ENCODE results near the gene SSBP2. TPM values are rescaled to one million over a fixed set of nuclear protein-coding genes. Genes with fewer than 3 reads are reported as not detected.
"Not testable (repeated sequence)": the region's sequence is repeated elsewhere in the genome, so short reads cannot be mapped to it uniquely, and the experiment has no call there.

Gene SSBP2
- polyA plus RNA-seq, 4 donors = 84.8 to 96.7 (median 91.8) TPM

- DNase-seq (ENCODE audit: low read depth in 4 of 4, low spot score in 3 of 4) = no peak
These were observed 143.2 kb downstream of the SSBP2 start for GRCh38 chr5:81607693-81608092.

- DNase-seq (ENCODE audit: low read depth in 4 of 4, low spot score in 3 of 4) = no peak
These were observed 144.7 kb downstream of the SSBP2 start for GRCh38 chr5:81606150-81606549.

GRCh38 chr5:81605299-81605698 is 145.6 kb downstream of the SSBP2 start:
- DNase-seq (ENCODE audit: low read depth in 4 of 4, low spot score in 3 of 4) = no peak

GRCh38 chr5:81604193-81604592 is 146.7 kb downstream of the SSBP2 start:
- DNase-seq (ENCODE audit: low read depth in 4 of 4, low spot score in 3 of 4) = no peak

- no peak for DNase-seq (ENCODE audit: low read depth in 4 of 4, low spot score in 3 of 4)
These were observed 149.0 kb downstream of the SSBP2 start for GRCh38 chr5:81601919-81602318.

GRCh38 chr5:81592085-81592484 is 158.8 kb downstream of the SSBP2 start:
- not testable (repeated sequence) for DNase-seq (ENCODE audit: low read depth in 4 of 4, low spot score in 3 of 4)

GRCh38 chr5:81590498-81591384 is 160.2 kb downstream of the SSBP2 start:
- no peak for DNase-seq (ENCODE audit: low read depth in 4 of 4, low spot score in 3 of 4)

- DNase-seq (ENCODE audit: low read depth in 4 of 4, low spot score in 3 of 4) = no peak
These were observed 171.5 kb downstream of the SSBP2 start for GRCh38 chr5:81579262-81579924.

GRCh38 chr5:81577091-81577490 is 173.8 kb downstream of the SSBP2 start:
- no peak for DNase-seq (ENCODE audit: low read depth in 4 of 4, low spot score in 3 of 4)

GRCh38 chr5:81575924-81576323 is 175.0 kb downstream of the SSBP2 start:
- DNase-seq (ENCODE audit: low read depth in 4 of 4, low spot score in 3 of 4) = no peak

GRCh38 chr5:81572201-81572600 is 178.7 kb downstream of the SSBP2 start:
- DNase-seq (ENCODE audit: low read depth in 4 of 4, low spot score in 3 of 4) = no peak

GRCh38 chr5:81558188-81558587 is 192.7 kb downstream of the SSBP2 start:
- DNase-seq (ENCODE audit: low read depth in 4 of 4, low spot score in 3 of 4) = no peak

- DNase-seq (ENCODE audit: low read depth in 4 of 4, low spot score in 3 of 4) = no peak
These were observed 194.1 kb downstream of the SSBP2 start for GRCh38 chr5:81556809-81557208.

GRCh38 chr5:81555865-81556264 is 195.0 kb downstream of the SSBP2 start:
- no peak for DNase-seq (ENCODE audit: low read depth in 4 of 4, low spot score in 3 of 4)

GRCh38 chr5:81554647-81555046 is 196.2 kb downstream of the SSBP2 start:
- DNase-seq (ENCODE audit: low read depth in 4 of 4, low spot score in 3 of 4) = no peak

GRCh38 chr5:81553567-81554212 is 197.2 kb downstream of the SSBP2 start:
- DNase-seq (ENCODE audit: low read depth in 4 of 4, low spot score in 3 of 4) = no peak

- no peak for DNase-seq (ENCODE audit: low read depth in 4 of 4, low spot score in 3 of 4)
These were observed 197.9 kb downstream of the SSBP2 start for GRCh38 chr5:81552852-81553566.

GRCh38 chr5:81549123-81549522 is 201.8 kb downstream of the SSBP2 start:
- DNase-seq (ENCODE audit: low read depth in 4 of 4, low spot score in 3 of 4) = no peak

GRCh38 chr5:81547001-81547400 is 203.9 kb downstream of the SSBP2 start:
- DNase-seq (ENCODE audit: low read depth in 4 of 4, low spot score in 3 of 4) = no peak

- DNase-seq (ENCODE audit: low read depth in 4 of 4, low spot score in 3 of 4) = no peak
These were observed 205.0 kb downstream of the SSBP2 start for GRCh38 chr5:81545911-81546310.

Measured in right renal pelvis (tissue), 4 donors.